ENCODE data around the gene PCDH15. TPM values are rescaled to one million over a fixed set of nuclear protein-coding genes. Genes with fewer than 3 reads are reported as not detected.

The PCDH15 gene
- total RNA-seq, 4 donors from 2014 or later: not detected

DNA sequence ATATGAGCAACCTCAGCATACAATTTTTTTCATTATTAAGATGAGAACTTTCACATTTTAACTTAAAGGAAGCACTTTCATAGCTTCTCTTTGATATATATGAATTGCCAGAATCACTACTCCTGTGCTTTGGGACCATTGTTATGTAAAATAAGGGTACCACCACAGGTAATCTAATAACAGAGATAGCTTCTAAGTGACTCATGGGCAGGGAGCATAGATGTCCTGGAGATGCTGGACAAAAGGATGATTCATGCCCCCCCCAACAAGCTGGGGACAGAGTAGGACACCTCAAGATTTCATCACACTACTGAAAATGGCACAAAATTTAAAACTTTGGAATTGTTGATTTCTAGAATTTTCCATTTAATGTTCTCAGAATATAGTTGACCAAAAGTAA, 641.1 kb downstream of the PCDH15 start:
- no peak for TF ChIP-seq POLR2A (IDR thresholded peaks at IDR 0.05)
- TF ChIP-seq, protein P1, sequence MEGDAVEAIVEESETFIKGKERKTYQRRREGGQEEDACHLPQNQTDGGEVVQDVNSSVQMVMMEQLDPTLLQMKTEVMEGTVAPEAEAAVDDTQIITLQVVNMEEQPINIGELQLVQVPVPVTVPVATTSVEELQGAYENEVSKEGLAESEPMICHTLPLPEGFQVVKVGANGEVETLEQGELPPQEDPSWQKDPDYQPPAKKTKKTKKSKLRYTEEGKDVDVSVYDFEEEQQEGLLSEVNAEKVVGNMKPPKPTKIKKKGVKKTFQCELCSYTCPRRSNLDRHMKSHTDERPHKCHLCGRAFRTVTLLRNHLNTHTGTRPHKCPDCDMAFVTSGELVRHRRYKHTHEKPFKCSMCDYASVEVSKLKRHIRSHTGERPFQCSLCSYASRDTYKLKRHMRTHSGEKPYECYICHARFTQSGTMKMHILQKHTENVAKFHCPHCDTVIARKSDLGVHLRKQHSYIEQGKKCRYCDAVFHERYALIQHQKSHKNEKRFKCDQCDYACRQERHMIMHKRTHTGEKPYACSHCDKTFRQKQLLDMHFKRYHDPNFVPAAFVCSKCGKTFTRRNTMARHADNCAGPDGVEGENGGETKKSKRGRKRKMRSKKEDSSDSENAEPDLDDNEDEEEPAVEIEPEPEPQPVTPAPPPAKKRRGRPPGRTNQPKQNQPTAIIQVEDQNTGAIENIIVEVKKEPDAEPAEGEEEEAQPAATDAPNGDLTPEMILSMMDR (IDR thresholded peaks at IDR 0.05): no peak
- H3K27me3 ChIP-seq: no peaks in the 10 kb centered on the region
- no peaks in the 10 kb centered on the region for H3K4me1 ChIP-seq
- intact Hi-C loops (cut with DNase I): no loop called here
- H3K36me3 ChIP-seq: no peaks in the 10 kb centered on the region
- DNase-seq: no peak
- no peak overlapping the region for H3K27ac ChIP-seq
- H3K4me3 ChIP-seq: no peak overlapping the region
- H3K9me3 ChIP-seq: no peaks in the 10 kb centered on the region

DNA sequence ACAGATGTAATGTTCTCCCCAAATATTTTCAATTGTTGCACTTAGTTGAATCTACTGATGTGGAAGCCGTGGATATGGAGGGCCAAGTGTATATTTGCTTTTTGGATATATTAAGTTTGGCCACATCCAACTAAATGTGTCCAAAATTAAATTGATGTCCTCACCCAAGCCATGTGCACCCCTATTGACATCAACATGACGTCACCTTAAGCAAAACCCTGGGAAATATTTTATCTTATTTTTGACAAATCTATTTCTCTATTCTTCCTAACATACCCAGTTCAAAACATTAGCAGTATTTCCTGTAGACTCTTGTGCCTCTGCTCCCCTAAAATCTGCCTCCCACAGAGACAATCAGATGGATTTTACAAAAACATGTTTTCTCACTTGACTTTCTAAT, 652.5 kb downstream of the PCDH15 start:
- no peaks in the 10 kb centered on the region for H3K27me3 ChIP-seq
- 60 to 64% methylated on average over 2 of the region's 2 CpGs for WGBS, 2 donors
- H3K27ac ChIP-seq: no peak overlapping the region
- no peak for DNase-seq
- intact Hi-C loops (cut with DNase I): no loop called here
- H3K36me3 ChIP-seq: no peaks in the 10 kb centered on the region
- no peak overlapping the region for H3K4me3 ChIP-seq
- H3K4me1 ChIP-seq: no peaks in the 10 kb centered on the region
- TF ChIP-seq, protein P1 (IDR thresholded peaks at IDR 0.05): no peak
- no peak for TF ChIP-seq POLR2A (IDR thresholded peaks at IDR 0.05)
- no peaks in the 10 kb centered on the region for H3K9me3 ChIP-seq

DNA sequence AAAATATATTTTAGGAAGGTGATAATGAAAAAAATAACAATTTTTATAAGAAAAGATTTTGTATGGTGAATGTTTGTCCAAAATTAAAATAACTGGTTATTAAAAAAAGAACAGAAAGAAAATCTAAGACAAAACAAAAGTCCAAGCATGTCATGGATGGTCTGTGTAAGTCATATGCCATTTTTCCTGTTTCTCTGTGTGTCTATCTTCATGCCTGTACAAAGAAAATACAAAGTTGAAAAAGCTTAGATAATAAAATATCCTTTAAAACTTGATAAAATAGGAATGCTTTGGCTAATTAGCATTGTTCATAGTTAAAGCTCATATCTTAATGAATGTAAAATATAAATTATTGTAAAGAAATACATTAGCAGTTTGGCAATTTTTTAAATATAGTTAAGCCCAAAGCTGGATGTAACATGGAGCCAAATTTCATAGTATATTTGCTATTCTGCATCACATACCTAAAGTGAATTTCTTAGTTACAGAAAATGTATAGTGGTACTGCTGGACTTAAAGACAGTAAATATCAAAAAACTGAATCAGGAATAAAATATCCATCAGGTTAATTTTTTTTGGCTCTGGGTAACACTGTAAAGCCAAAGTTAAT, 661.1 kb downstream of the PCDH15 start:
- TF ChIP-seq, protein P1 (IDR thresholded peaks at IDR 0.05): no peak
- TF ChIP-seq POLR2A (IDR thresholded peaks at IDR 0.05): no peak
- Histone ChIP-seq H3K27me3 (no peaks in the 10 kb centered on the region), H3K4me3 (no peak overlapping the region), H3K27ac (no peak overlapping the region), H3K4me1 (no peaks in the 10 kb centered on the region), H3K9me3 (peaks cover 0 to 5% (median 0%) of the 10 kb centered on the region in 3 donors), H3K36me3 (no peaks in the 10 kb centered on the region)
- DNase-seq: no peak
- intact Hi-C loops (cut with DNase I): no loop called here

DNA sequence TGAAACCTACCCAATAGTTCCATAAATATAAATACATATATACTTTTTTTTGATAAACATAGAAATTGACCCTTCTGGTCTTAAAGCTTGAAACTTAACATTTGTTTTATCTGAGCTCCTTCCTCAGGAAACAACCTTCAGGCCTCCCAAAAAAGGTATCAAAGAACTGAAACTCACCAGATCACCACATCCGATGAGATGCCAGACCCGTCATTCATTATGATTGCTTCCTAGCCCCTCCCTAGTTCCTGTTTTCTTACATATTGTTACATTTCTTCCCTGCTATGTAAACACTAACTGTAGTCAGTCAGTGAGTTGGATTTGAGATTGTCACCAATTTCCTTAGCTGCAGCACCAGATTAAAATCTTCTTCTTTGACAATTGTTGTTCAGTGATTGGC, 663.6 kb downstream of the PCDH15 start:
- Histone ChIP-seq H3K4me3 (no peak overlapping the region), H3K4me1 (no peaks in the 10 kb centered on the region), H3K27me3 (no peaks in the 10 kb centered on the region), H3K36me3 (no peaks in the 10 kb centered on the region), H3K9me3 (peaks cover 0 to 5% (median 0%) of the 10 kb centered on the region in 3 donors), H3K27ac (no peak overlapping the region)
- DNase-seq: no peak
- TF ChIP-seq, protein P1 (IDR thresholded peaks at IDR 0.05): no peak
- no peak for TF ChIP-seq POLR2A (IDR thresholded peaks at IDR 0.05)
- intact Hi-C loops (cut with DNase I): no loop called here
- 70 to 79% methylated on average over 2 of the region's 2 CpGs for WGBS, 2 donors

DNA sequence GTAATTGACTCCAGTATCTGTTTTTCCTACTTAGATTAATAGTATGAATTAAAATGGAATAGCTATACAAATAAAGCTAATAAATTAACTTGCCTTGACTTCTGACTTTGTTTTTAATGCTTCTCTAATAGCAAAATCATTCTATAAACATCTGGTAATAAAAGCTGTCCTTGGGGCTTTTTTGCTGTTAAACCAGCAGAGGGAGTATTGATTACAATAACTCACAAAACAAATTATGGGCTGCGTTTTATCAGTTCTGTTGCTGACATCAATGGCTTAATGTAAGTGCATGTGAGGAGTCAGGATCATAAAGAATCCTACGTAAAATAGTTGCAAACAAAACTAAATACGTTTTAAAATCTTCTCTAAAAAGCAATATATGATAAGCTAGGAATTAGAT, 667.8 kb downstream of the PCDH15 start:
- no peak overlapping the region for H3K4me3 ChIP-seq
- DNase-seq: no peak
- no peaks in the 10 kb centered on the region for H3K27me3 ChIP-seq
- no peaks in the 10 kb centered on the region for H3K9me3 ChIP-seq
- intact Hi-C loops (cut with DNase I): no loop called here
- H3K36me3 ChIP-seq: no peaks in the 10 kb centered on the region
- TF ChIP-seq POLR2A (IDR thresholded peaks at IDR 0.05): no peak
- TF ChIP-seq, protein P1 (IDR thresholded peaks at IDR 0.05): peak in 1 of 6 experiments; percentile 18
- 35 to 38% methylated on average over 3 of the region's 3 CpGs for WGBS, 2 donors
- no peak overlapping the region for H3K27ac ChIP-seq
- no peaks in the 10 kb centered on the region for H3K4me1 ChIP-seq

Measured in esophagus squamous epithelium (tissue), 5 donors.